ENCODE results near the gene PRKCB.

- no peak for TF ChIP-seq EP300 (IDR thresholded peaks at IDR 0.05)
- TF ChIP-seq CTCF (IDR thresholded peaks at IDR 0.05): no peak
- no peak for TF ChIP-seq POLR2A (IDR thresholded peaks at IDR 0.05)
Observed at GRCh38 chr16:23902034-23902747, 66.4 kb downstream of the PRKCB start.
